ENCODE data around the gene ARV1.

ARV1 gene

GRCh38 chr1:230948903-230949302 lies 30.0 kb upstream of the ARV1 start:
- H3K27ac ChIP-seq (ENCODE audit: poor library complexity, severe bottlenecking), result no peak overlapping the region
- TF ChIP-seq, protein P1, sequence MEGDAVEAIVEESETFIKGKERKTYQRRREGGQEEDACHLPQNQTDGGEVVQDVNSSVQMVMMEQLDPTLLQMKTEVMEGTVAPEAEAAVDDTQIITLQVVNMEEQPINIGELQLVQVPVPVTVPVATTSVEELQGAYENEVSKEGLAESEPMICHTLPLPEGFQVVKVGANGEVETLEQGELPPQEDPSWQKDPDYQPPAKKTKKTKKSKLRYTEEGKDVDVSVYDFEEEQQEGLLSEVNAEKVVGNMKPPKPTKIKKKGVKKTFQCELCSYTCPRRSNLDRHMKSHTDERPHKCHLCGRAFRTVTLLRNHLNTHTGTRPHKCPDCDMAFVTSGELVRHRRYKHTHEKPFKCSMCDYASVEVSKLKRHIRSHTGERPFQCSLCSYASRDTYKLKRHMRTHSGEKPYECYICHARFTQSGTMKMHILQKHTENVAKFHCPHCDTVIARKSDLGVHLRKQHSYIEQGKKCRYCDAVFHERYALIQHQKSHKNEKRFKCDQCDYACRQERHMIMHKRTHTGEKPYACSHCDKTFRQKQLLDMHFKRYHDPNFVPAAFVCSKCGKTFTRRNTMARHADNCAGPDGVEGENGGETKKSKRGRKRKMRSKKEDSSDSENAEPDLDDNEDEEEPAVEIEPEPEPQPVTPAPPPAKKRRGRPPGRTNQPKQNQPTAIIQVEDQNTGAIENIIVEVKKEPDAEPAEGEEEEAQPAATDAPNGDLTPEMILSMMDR (IDR thresholded peaks at IDR 0.05; ENCODE audit: poor library complexity, severe bottlenecking), result no peak
- ATAC-seq (ENCODE audit: low read depth) (no peak), DNase-seq (ENCODE audit: low spot score) (no peak)
- no peaks in the 10 kb centered on the region for H3K27me3 ChIP-seq (ENCODE audit: insufficient read depth, poor library complexity, severe bottlenecking)
- H3K36me3 ChIP-seq (ENCODE audit: low read depth), result peaks cover 3% of the 10 kb centered on the region
- no peak overlapping the region for H3K4me3 ChIP-seq (ENCODE audit: severe bottlenecking)
- H3K4me1 ChIP-seq (ENCODE audit: insufficient read depth, poor library complexity, severe bottlenecking), result no peaks in the 10 kb centered on the region
- no peaks in the 10 kb centered on the region for H3K9me3 ChIP-seq (ENCODE audit: severe bottlenecking)

DNA sequence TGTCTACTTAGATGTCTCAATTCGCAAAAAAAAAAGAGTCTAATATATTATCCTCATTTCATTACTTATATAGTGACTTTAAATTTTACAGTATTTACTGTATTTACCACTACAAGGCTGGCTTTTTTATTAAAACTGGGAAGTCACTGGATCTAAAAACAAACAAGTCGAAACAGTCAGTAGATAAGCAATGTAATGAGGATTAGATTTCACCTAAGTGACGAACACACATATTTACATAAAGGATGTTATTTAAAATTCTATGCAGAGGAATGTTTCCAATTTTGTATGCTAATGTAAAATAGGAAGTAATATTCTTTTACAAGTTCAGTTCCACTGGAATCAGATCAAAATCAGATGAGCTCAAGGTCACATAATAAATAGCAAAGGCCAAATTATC lies 28.5 kb upstream of the ARV1 start:
- Histone ChIP-seq H3K4me1 (ENCODE audit: insufficient read depth, poor library complexity, severe bottlenecking) (no peaks in the 10 kb centered on the region), H3K36me3 (ENCODE audit: low read depth) (peaks cover 6% of the 10 kb centered on the region; the same call in 1 of the 2 replicates), H3K4me3 (ENCODE audit: severe bottlenecking) (no peak overlapping the region), H3K27me3 (ENCODE audit: insufficient read depth, poor library complexity, severe bottlenecking) (no peaks in the 10 kb centered on the region), H3K9me3 (ENCODE audit: severe bottlenecking) (no peaks in the 10 kb centered on the region), H3K27ac (ENCODE audit: poor library complexity, severe bottlenecking) (no peak overlapping the region)
- no peak for DNase-seq (ENCODE audit: low spot score)
- TF ChIP-seq, protein P1 (IDR thresholded peaks at IDR 0.05; ENCODE audit: poor library complexity, severe bottlenecking), result no peak
- no peak for ATAC-seq (ENCODE audit: low read depth)

DNA sequence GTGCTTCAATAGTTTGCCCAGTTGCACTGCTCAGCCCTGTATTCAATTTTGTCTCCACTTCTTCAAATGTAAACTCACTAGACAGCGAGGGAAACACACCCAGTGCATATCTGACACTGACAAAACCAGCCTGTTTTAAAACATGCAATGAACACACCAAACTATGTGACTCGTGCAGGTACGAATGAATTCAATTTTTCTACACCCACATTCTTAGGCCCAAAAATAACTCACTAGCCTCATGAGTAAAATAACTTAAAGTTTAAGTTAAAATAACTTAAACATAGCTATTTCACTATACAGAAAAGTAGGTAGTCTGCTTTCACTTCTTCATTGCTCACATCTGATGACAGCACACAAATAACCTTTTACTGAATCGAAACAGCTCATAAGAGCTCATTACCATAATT lies 21.3 kb upstream of the ARV1 start:
- H3K36me3 ChIP-seq (ENCODE audit: low read depth), result peaks cover 6% of the 10 kb centered on the region; the same call in 1 of the 2 replicates

GRCh38 chr1:230958370-230958769 lies 20.5 kb upstream of the ARV1 start:
- ATAC-seq (ENCODE audit: low read depth), result no peak
- Histone ChIP-seq H3K4me3 (ENCODE audit: severe bottlenecking) (no peak overlapping the region), H3K27ac (ENCODE audit: poor library complexity, severe bottlenecking) (no peak overlapping the region), H3K4me1 (ENCODE audit: insufficient read depth, poor library complexity, severe bottlenecking) (no peaks in the 10 kb centered on the region), H3K36me3 (ENCODE audit: low read depth) (peaks cover 6% of the 10 kb centered on the region; the same call in 1 of the 2 replicates), H3K9me3 (ENCODE audit: severe bottlenecking) (no peaks in the 10 kb centered on the region), H3K27me3 (ENCODE audit: insufficient read depth, poor library complexity, severe bottlenecking) (no peaks in the 10 kb centered on the region)
- no peak for DNase-seq (ENCODE audit: low spot score)
- TF ChIP-seq, protein P1 (IDR thresholded peaks at IDR 0.05; ENCODE audit: poor library complexity, severe bottlenecking), result no peak

More for the DNA sequence above, 21.3 kb upstream of the ARV1 start:
- DNase-seq (ENCODE audit: low spot score), result no peak
- TF ChIP-seq, protein P1 (IDR thresholded peaks at IDR 0.05; ENCODE audit: poor library complexity, severe bottlenecking), result no peak
- no peaks in the 10 kb centered on the region for H3K4me1 ChIP-seq (ENCODE audit: insufficient read depth, poor library complexity, severe bottlenecking)
- no peak for ATAC-seq (ENCODE audit: low read depth)
- no peak overlapping the region for H3K27ac ChIP-seq (ENCODE audit: poor library complexity, severe bottlenecking)
- no peaks in the 10 kb centered on the region for H3K27me3 ChIP-seq (ENCODE audit: insufficient read depth, poor library complexity, severe bottlenecking)
- no peaks in the 10 kb centered on the region for H3K9me3 ChIP-seq (ENCODE audit: severe bottlenecking)
- no peak overlapping the region for H3K4me3 ChIP-seq (ENCODE audit: severe bottlenecking)

- Histone ChIP-seq H3K4me1 (ENCODE audit: insufficient read depth, poor library complexity, severe bottlenecking) (no peaks in the 10 kb centered on the region), H3K27ac (ENCODE audit: poor library complexity, severe bottlenecking) (no peak overlapping the region), H3K9me3 (ENCODE audit: severe bottlenecking) (no peaks in the 10 kb centered on the region), H3K27me3 (ENCODE audit: insufficient read depth, poor library complexity, severe bottlenecking) (no peaks in the 10 kb centered on the region), H3K4me3 (ENCODE audit: severe bottlenecking) (no peak overlapping the region), H3K36me3 (ENCODE audit: low read depth) (no peaks in the 10 kb centered on the region)
- TF ChIP-seq, protein P1 (IDR thresholded peaks at IDR 0.05; ENCODE audit: poor library complexity, severe bottlenecking), result no peak
- no peak for ATAC-seq (ENCODE audit: low read depth)
- no peak for DNase-seq (ENCODE audit: low spot score)
Measured at GRCh38 chr1:230964896-230965295, 14.0 kb upstream of the ARV1 start.
